Measurements from ENCODE around the gene GPR89B. TPM values are rescaled to one million over a fixed set of nuclear protein-coding genes. Genes with fewer than 3 reads are reported as not detected.
A peak's percentile ranks its signal among the peaks of the same experiment; 100 is the strongest.
"Not testable (repeated sequence)": the region's sequence is repeated elsewhere in the genome, so short reads cannot be mapped to it uniquely, and the experiment has no call there.

The GPR89B gene
- polyA plus RNA-seq, 4 donors, result 15.8 to 44.0 (median 31.6) TPM

GRCh38 chr1:147993825-147994615, 65.8 kb downstream of the GPR89B start:
- H3K27ac ChIP-seq (ENCODE audit: low read depth in 1 of 3, low read length in 2 of 3); FAIRE-seq; H3K9me3 ChIP-seq (ENCODE audit: control insufficient read depth in 2 of 2, insufficient read depth in 1 of 2, low read depth in 1 of 2, low read length in 1 of 2); H3K27me3 ChIP-seq (ENCODE audit: control insufficient read depth in 3 of 3, insufficient read depth in 3 of 3, low read length in 3 of 3); H3K4me3 ChIP-seq (ENCODE audit: low read depth in 1 of 3, low read length in 3 of 3); H3K36me3 ChIP-seq (ENCODE audit: control insufficient read depth in 3 of 3, insufficient read depth in 2 of 3, low read depth in 1 of 3, low read length in 3 of 3); H3K4me1 ChIP-seq (ENCODE audit: control insufficient read depth in 3 of 3, insufficient read depth in 2 of 3, low read depth in 1 of 3, low read length in 2 of 3); DNase-seq: not testable (repeated sequence)
- WGBS, 3 donors, result 83 to 94% (median 89%) methylated on average over 2 of the region's 4 CpGs

- 96 to 100% (median 96%) methylated on average over 1 of the region's 2 CpGs for WGBS, 3 donors
- H3K4me1 ChIP-seq (ENCODE audit: control insufficient read depth in 3 of 3, insufficient read depth in 2 of 3, low read depth in 1 of 3, low read length in 2 of 3); H3K36me3 ChIP-seq (ENCODE audit: control insufficient read depth in 3 of 3, insufficient read depth in 2 of 3, low read depth in 1 of 3, low read length in 3 of 3); DNase-seq; FAIRE-seq; H3K9me3 ChIP-seq (ENCODE audit: control insufficient read depth in 2 of 2, insufficient read depth in 1 of 2, low read depth in 1 of 2, low read length in 1 of 2); H3K4me3 ChIP-seq (ENCODE audit: low read depth in 1 of 3, low read length in 3 of 3); H3K27me3 ChIP-seq (ENCODE audit: control insufficient read depth in 3 of 3, insufficient read depth in 3 of 3, low read length in 3 of 3); H3K27ac ChIP-seq (ENCODE audit: low read depth in 1 of 3, low read length in 2 of 3): not testable (repeated sequence)
These were observed 67.9 kb downstream of the GPR89B start for GRCh38 chr1:147996088-147996487.

- 86 to 92% (median 90%) methylated on average over 3 of the region's 4 CpGs for WGBS, 3 donors
- not testable (repeated sequence) for H3K27ac ChIP-seq (ENCODE audit: low read depth in 1 of 3, low read length in 2 of 3); H3K36me3 ChIP-seq (ENCODE audit: control insufficient read depth in 3 of 3, insufficient read depth in 2 of 3, low read depth in 1 of 3, low read length in 3 of 3); H3K4me1 ChIP-seq (ENCODE audit: control insufficient read depth in 3 of 3, insufficient read depth in 2 of 3, low read depth in 1 of 3, low read length in 2 of 3); DNase-seq; H3K9me3 ChIP-seq (ENCODE audit: control insufficient read depth in 2 of 2, insufficient read depth in 1 of 2, low read depth in 1 of 2, low read length in 1 of 2); H3K4me3 ChIP-seq (ENCODE audit: low read depth in 1 of 3, low read length in 3 of 3); FAIRE-seq
- peaks cover 0 to 14% (median 2%) of the 10 kb centered on the region in 3 donors for H3K27me3 ChIP-seq (ENCODE audit: control insufficient read depth in 3 of 3, insufficient read depth in 3 of 3, low read length in 3 of 3)
These were observed 79.5 kb downstream of the GPR89B start for GRCh38 chr1:148007724-148008123.

GRCh38 chr1:148010527-148010926, 82.3 kb downstream of the GPR89B start:
- no peak overlapping the region for H3K27ac ChIP-seq (ENCODE audit: low read depth in 1 of 3, low read length in 2 of 3)
- WGBS, 3 donors, result 50 to 84% (median 79%) methylated on average over 1 of the region's 1 CpG
- H3K36me3 ChIP-seq (ENCODE audit: control insufficient read depth in 3 of 3, insufficient read depth in 2 of 3, low read depth in 1 of 3, low read length in 3 of 3), result no peaks in the 10 kb centered on the region
- no peaks in the 10 kb centered on the region for H3K9me3 ChIP-seq (ENCODE audit: control insufficient read depth in 2 of 2, insufficient read depth in 1 of 2, low read depth in 1 of 2, low read length in 1 of 2)
- H3K4me3 ChIP-seq (ENCODE audit: low read depth in 1 of 3, low read length in 3 of 3), result no peak overlapping the region
- DNase-seq, result no peak
- peaks cover 0 to 35% (median 6%) of the 10 kb centered on the region in 3 donors for H3K27me3 ChIP-seq (ENCODE audit: control insufficient read depth in 3 of 3, insufficient read depth in 3 of 3, low read length in 3 of 3)
- no peaks in the 10 kb centered on the region for H3K4me1 ChIP-seq (ENCODE audit: control insufficient read depth in 3 of 3, insufficient read depth in 2 of 3, low read depth in 1 of 3, low read length in 2 of 3)
- no peak for FAIRE-seq

DNA sequence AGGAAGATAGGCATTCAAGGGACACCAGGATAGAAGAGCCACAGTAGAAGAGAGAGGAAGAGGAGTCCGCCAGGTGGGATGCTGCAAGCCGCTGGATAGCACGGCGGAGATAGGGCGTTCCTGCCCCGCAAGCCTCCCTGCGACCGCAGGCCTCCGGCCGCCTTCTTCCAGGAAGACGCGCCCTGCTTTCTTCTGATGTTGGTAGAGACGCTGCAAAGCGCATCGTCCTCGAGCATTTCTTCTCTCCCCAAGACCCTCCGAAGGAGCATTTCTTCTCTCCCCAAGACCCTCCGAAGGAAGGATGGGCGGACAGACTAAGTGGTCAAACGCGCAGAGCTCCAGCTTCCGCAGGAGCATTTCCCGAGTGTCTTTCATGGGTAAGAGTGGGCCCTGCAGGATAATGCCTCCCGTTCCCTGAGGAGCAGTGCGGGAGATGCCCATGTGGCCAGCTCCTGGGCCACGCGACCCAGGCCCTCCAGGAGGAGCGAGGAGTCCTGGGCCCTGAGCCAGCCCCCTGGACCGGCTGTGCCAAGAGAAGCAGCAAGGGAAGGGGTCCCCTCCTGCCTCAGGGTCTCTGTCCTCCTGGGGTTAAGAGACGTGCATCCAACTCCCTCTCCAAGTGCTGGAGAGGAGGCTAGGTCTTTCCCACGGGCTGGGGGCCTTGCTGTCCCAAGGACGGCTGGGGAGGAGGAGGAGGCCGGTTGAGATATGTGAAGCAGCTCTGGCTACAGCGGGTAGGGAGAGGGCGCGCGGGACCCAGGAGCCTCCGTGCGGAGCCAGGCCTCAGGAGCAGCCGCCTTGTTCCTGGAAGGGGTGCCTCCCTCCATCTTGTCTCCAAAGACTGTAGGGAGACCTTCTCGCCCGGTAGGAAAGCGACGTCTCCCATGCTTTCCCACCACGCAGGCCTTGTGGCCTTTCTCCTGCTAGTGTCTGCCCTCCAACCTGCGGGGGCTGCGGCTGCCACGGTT, 85.2 kb downstream of the GPR89B start:
- WGBS, 3 donors, result 30 to 69% (median 57%) methylated on average over 33 to 39 of the region's 48 CpGs
- H3K9me3 ChIP-seq (ENCODE audit: control insufficient read depth in 2 of 2, insufficient read depth in 1 of 2, low read depth in 1 of 2, low read length in 1 of 2); H3K4me3 ChIP-seq (ENCODE audit: low read depth in 1 of 3, low read length in 3 of 3); FAIRE-seq; H3K36me3 ChIP-seq (ENCODE audit: control insufficient read depth in 3 of 3, insufficient read depth in 2 of 3, low read depth in 1 of 3, low read length in 3 of 3); H3K4me1 ChIP-seq (ENCODE audit: control insufficient read depth in 3 of 3, insufficient read depth in 2 of 3, low read depth in 1 of 3, low read length in 2 of 3); H3K27ac ChIP-seq (ENCODE audit: low read depth in 1 of 3, low read length in 2 of 3): not testable (repeated sequence)
- peak in 1 of 2 donors; percentile 11 for DNase-seq
- peaks cover 0 to 35% (median 6%) of the 10 kb centered on the region in 3 donors for H3K27me3 ChIP-seq (ENCODE audit: control insufficient read depth in 3 of 3, insufficient read depth in 3 of 3, low read length in 3 of 3)

DNA sequence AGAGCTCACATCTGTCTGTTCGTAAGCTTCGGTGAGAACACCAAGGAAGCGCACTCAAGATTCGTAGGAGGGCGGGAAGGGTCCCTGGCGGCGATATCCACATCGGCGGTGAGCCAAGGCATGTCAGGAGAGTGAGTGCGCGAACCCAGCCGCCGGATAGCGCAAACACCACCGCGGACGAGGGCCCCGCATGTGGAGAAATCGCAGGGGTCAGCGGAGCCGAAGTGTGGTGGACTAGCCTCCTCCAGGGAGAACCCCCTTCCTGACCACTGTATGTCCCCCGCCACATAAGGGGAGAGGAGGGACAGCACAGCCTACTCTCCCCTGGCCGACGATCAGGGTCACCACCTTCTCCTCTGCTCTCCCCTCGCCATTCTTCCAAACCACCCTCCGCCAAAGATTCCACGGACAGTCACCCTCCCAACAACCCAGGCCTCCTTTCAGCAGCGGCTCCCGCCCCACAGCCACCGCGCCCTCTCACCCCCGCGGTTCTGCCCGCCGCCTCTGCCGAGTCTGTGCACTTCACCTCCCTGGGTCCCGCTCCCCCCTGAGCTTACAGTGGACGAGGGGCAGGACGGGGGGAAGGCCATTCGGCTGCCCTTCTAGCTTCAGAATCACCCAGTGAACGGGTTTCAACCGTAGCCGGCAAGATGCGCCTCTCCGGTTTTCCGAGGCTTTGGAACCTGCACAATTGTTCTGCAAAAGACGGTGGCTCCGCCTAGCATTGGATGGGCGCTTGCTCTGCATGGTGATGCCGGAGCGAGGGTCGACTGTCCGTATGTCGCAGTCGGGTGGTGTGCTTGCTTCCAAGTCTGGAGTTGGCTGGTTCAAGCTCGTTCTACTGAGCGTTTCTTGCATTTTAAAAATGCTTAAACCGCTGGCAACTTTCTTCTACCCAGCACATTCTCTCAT, 86.3 kb downstream of the GPR89B start:
- H3K27me3 ChIP-seq (ENCODE audit: control insufficient read depth in 3 of 3, insufficient read depth in 3 of 3, low read length in 3 of 3), result peaks cover 0 to 35% (median 6%) of the 10 kb centered on the region in 3 donors
- not testable (repeated sequence) for FAIRE-seq; H3K9me3 ChIP-seq (ENCODE audit: control insufficient read depth in 2 of 2, insufficient read depth in 1 of 2, low read depth in 1 of 2, low read length in 1 of 2); H3K27ac ChIP-seq (ENCODE audit: low read depth in 1 of 3, low read length in 2 of 3); H3K4me1 ChIP-seq (ENCODE audit: control insufficient read depth in 3 of 3, insufficient read depth in 2 of 3, low read depth in 1 of 3, low read length in 2 of 3); H3K36me3 ChIP-seq (ENCODE audit: control insufficient read depth in 3 of 3, insufficient read depth in 2 of 3, low read depth in 1 of 3, low read length in 3 of 3)
- WGBS, 3 donors, result 1 to 3% (median 2%) methylated on average over 26 to 51 of the region's 58 CpGs
- DNase-seq, result peak in 1 of 2 donors; percentile 4
- peak overlapping the region in 1 of 3 donors; percentile 15 for H3K4me3 ChIP-seq (ENCODE audit: low read depth in 1 of 3, low read length in 3 of 3)

GRCh38 chr1:148024918-148025317, 96.7 kb downstream of the GPR89B start:
- WGBS, 3 donors, result 93 to 98% (median 95%) methylated on average over 5 of the region's 5 CpGs
- not testable (repeated sequence) for H3K4me1 ChIP-seq (ENCODE audit: control insufficient read depth in 3 of 3, insufficient read depth in 2 of 3, low read depth in 1 of 3, low read length in 2 of 3); H3K27ac ChIP-seq (ENCODE audit: low read depth in 1 of 3, low read length in 2 of 3); H3K4me3 ChIP-seq (ENCODE audit: low read depth in 1 of 3, low read length in 3 of 3); H3K9me3 ChIP-seq (ENCODE audit: control insufficient read depth in 2 of 2, insufficient read depth in 1 of 2, low read depth in 1 of 2, low read length in 1 of 2); H3K27me3 ChIP-seq (ENCODE audit: control insufficient read depth in 3 of 3, insufficient read depth in 3 of 3, low read length in 3 of 3); FAIRE-seq; H3K36me3 ChIP-seq (ENCODE audit: control insufficient read depth in 3 of 3, insufficient read depth in 2 of 3, low read depth in 1 of 3, low read length in 3 of 3); DNase-seq

DNA sequence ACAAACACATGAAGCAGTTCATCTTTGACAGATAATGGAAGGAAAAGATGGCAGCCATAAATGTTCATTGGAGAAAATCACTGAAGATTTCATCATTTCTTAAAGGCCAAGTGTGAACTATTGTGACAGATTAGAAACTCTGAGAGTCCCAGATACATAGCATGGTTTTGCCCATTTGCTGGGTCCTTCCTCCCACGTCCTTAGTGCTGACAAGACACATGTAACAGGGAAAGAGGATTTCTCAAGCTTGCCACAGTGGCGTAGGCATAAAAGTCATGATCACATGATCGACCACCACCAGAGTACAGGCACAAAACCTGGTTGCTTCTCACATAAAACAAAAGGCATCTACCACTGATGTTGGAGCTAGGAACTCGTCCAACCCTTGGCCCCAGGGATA, 98.8 kb downstream of the GPR89B start:
- DNase-seq; H3K9me3 ChIP-seq (ENCODE audit: control insufficient read depth in 2 of 2, insufficient read depth in 1 of 2, low read depth in 1 of 2, low read length in 1 of 2); H3K27me3 ChIP-seq (ENCODE audit: control insufficient read depth in 3 of 3, insufficient read depth in 3 of 3, low read length in 3 of 3); H3K36me3 ChIP-seq (ENCODE audit: control insufficient read depth in 3 of 3, insufficient read depth in 2 of 3, low read depth in 1 of 3, low read length in 3 of 3); FAIRE-seq; H3K4me3 ChIP-seq (ENCODE audit: low read depth in 1 of 3, low read length in 3 of 3); H3K4me1 ChIP-seq (ENCODE audit: control insufficient read depth in 3 of 3, insufficient read depth in 2 of 3, low read depth in 1 of 3, low read length in 2 of 3); H3K27ac ChIP-seq (ENCODE audit: low read depth in 1 of 3, low read length in 2 of 3): not testable (repeated sequence)
- WGBS, 3 donors, result 78 to 100% (median 96%) methylated on average over 1 to 2 of the region's 4 CpGs
